Measurements from ENCODE around the gene RTP2. TPM values are rescaled to one million over a fixed set of nuclear protein-coding genes. Genes with fewer than 3 reads are reported as not detected.

The RTP2 gene
- total RNA-seq, 1 experiment from 2014 or later = not detected

DNA sequence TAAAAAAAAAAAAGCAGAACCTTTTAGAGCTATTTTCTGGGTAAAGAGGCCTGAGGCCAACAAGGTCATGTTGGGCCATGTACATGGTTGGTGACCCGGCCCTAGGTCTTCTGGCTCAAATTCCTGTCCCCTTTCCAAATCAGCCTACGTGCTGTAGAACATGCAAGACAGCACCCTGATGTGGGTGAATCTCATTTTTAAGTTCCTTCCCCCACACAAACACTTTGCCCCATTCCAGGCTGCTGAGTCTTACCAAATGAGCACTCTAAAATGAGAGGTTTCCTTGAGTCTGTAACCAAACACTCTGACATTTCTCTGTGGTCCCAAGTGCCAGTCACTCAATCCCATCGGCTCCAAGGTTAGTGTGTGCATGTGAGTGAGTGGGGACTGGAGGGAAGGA lies 33.5 kb upstream of the RTP2 start:
- TF ChIP-seq, protein P1, sequence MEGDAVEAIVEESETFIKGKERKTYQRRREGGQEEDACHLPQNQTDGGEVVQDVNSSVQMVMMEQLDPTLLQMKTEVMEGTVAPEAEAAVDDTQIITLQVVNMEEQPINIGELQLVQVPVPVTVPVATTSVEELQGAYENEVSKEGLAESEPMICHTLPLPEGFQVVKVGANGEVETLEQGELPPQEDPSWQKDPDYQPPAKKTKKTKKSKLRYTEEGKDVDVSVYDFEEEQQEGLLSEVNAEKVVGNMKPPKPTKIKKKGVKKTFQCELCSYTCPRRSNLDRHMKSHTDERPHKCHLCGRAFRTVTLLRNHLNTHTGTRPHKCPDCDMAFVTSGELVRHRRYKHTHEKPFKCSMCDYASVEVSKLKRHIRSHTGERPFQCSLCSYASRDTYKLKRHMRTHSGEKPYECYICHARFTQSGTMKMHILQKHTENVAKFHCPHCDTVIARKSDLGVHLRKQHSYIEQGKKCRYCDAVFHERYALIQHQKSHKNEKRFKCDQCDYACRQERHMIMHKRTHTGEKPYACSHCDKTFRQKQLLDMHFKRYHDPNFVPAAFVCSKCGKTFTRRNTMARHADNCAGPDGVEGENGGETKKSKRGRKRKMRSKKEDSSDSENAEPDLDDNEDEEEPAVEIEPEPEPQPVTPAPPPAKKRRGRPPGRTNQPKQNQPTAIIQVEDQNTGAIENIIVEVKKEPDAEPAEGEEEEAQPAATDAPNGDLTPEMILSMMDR (IDR thresholded peaks at IDR 0.05; ENCODE audit: unreplicated experiment) = no peak
- Mint-ChIP-seq H3K27ac (ENCODE audit: low read depth, unreplicated experiment) (no peak overlapping the region), H3K4me3 (ENCODE audit: unreplicated experiment) (no peak overlapping the region), H3K36me3 (ENCODE audit: insufficient read depth, unreplicated experiment) (peaks cover 86% of the 10 kb centered on the region), H3K9me3 (ENCODE audit: unreplicated experiment) (no peaks in the 10 kb centered on the region), H3K27me3 (ENCODE audit: insufficient read depth, unreplicated experiment) (no peaks in the 10 kb centered on the region), H3K4me1 (ENCODE audit: insufficient read depth, unreplicated experiment) (peaks cover 39% of the 10 kb centered on the region)
- ChIA-PET POLR2A (interaction anchor here (0.5 to 7.3 kb wide), 7 partner anchors 12 to 1216 kb away, joined by 3 to 234 read pairs (median 3); partner anchors contain the start of gene BCL6), CTCF (interaction anchor here (0.8 to 6.6 kb wide), 2 partner anchors 22 to 1218 kb away, joined by 3 to 240 read pairs; no protein-coding TSS in a partner anchor)
- BruUV-seq (replicated peaks) = no TSS peak
- intact Hi-C loops (cut with micrococcal nuclease) = no loop called here
- no peak for DNase-seq (ENCODE audit: unreplicated experiment)

DNA sequence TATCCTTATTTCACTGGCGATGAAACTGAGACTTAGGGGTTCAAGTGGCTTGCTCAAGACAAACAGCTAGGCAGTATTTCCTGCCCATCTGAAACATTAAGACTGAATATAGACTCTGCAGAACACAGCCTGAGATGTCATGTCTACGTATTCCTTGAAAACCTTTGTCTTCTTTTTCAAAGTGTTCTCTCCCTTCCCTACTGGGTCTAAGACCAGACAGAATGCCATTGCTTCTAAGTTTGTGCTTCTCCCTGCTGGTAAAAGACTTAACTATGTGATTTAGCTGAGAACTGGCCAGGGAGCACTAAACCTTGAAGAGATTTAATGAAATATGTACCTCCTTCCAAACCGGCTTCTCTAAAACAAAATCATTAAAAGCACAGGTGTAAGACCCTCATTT lies 33.0 kb upstream of the RTP2 start:
- CTCF ChIA-PET = interaction anchor here (0.8 to 6.6 kb wide), 2 partner anchors 21 to 1218 kb away, joined by 3 to 240 read pairs; no protein-coding TSS in a partner anchor
- intact Hi-C loops (cut with micrococcal nuclease) = no loop called here
- TF ChIP-seq, protein P1 (IDR thresholded peaks at IDR 0.05; ENCODE audit: unreplicated experiment) = no peak

DNA sequence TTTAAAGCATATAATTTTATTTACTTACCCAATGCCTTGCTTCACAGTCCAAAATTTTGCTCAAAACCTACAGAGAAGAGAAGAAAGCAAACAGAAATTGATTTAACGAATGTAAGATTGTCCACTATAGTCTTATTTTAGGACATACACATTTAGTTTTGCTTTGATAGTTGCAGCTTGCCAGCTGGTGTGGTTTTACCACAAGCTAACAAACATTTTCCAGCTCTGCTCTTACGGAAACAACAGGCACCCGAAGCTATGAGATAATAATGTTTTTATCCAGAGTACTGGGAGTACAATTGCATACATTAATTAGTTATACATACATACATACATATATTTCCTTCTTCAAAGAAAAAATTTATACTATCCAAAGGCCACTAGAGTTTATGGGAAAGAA lies 32.5 kb upstream of the RTP2 start:
- Mint-ChIP-seq H3K9me3 (ENCODE audit: unreplicated experiment) (no peaks in the 10 kb centered on the region), H3K27me3 (ENCODE audit: insufficient read depth, unreplicated experiment) (no peaks in the 10 kb centered on the region), H3K4me3 (ENCODE audit: unreplicated experiment) (no peak overlapping the region), H3K4me1 (ENCODE audit: insufficient read depth, unreplicated experiment) (peaks cover 39% of the 10 kb centered on the region), H3K27ac (ENCODE audit: low read depth, unreplicated experiment) (no peak overlapping the region), H3K36me3 (ENCODE audit: insufficient read depth, unreplicated experiment) (peaks cover 89% of the 10 kb centered on the region)
- no TSS peak for BruUV-seq (replicated peaks)
- no peak for DNase-seq (ENCODE audit: unreplicated experiment)
- TF ChIP-seq, protein P1 (IDR thresholded peaks at IDR 0.05; ENCODE audit: unreplicated experiment) = no peak
- intact Hi-C loops (cut with micrococcal nuclease) = no loop called here
- CTCF ChIA-PET = interaction anchor here (1.1 to 6.6 kb wide), 2 partner anchors 1219 to 1414 kb away, joined by 6 to 240 read pairs; no protein-coding TSS in a partner anchor
- POLR2A ChIA-PET = interaction anchor here (0.7 to 7.3 kb wide), 6 partner anchors 13 to 1219 kb away, joined by 3 to 42 read pairs (median 3); partner anchors contain the start of gene BCL6

More for the DNA sequence above, 33.0 kb upstream of the RTP2 start:
- POLR2A ChIA-PET = interaction anchor here (0.5 to 7.3 kb wide), 8 partner anchors 12 to 1218 kb away, joined by 3 to 234 read pairs (median 3); partner anchors contain the start of gene BCL6
- Mint-ChIP-seq H3K27me3 (ENCODE audit: insufficient read depth, unreplicated experiment) (no peaks in the 10 kb centered on the region), H3K4me3 (ENCODE audit: unreplicated experiment) (no peak overlapping the region), H3K4me1 (ENCODE audit: insufficient read depth, unreplicated experiment) (peaks cover 39% of the 10 kb centered on the region), H3K36me3 (ENCODE audit: insufficient read depth, unreplicated experiment) (peaks cover 89% of the 10 kb centered on the region), H3K9me3 (ENCODE audit: unreplicated experiment) (no peaks in the 10 kb centered on the region), H3K27ac (ENCODE audit: low read depth, unreplicated experiment) (no peak overlapping the region)
- no peak for DNase-seq (ENCODE audit: unreplicated experiment)
- no TSS peak for BruUV-seq (replicated peaks)

DNA sequence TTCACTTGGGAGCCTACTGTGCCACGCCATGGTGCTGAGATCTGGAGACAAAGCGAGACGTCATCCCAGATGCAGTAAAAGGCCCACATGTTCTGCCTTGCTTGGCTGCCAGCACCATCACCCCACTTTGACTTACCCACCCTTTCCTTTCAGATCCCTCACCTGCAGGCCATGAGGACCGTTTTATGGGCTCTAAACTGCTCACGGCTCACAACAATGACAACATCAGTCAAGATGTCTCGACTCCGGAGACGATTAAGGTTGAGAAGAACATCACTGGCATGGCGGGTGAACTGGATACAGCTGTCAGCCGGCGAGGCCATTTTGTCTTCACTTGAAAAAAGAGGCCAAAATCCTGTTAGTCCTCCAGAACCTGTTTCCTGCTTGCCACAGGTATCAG lies 31.0 kb upstream of the RTP2 start:
- no TSS peak for BruUV-seq (replicated peaks)
- ChIA-PET CTCF (interaction anchor here (0.6 to 0.9 kb wide), 2 partner anchors 54 to 1220 kb away, joined by 3 to 4 read pairs; no protein-coding TSS in a partner anchor), POLR2A (interaction anchor here (0.7 to 1.5 kb wide), 2 partner anchors 10 to 15 kb away, joined by 4 read pairs; no protein-coding TSS in a partner anchor)
- no peak for DNase-seq (ENCODE audit: unreplicated experiment)
- TF ChIP-seq, protein P1 (IDR thresholded peaks at IDR 0.05; ENCODE audit: unreplicated experiment) = no peak
- Mint-ChIP-seq H3K36me3 (ENCODE audit: insufficient read depth, unreplicated experiment) (peaks cover 89% of the 10 kb centered on the region), H3K4me3 (ENCODE audit: unreplicated experiment) (no peak overlapping the region), H3K27me3 (ENCODE audit: insufficient read depth, unreplicated experiment) (no peaks in the 10 kb centered on the region), H3K27ac (ENCODE audit: low read depth, unreplicated experiment) (no peak overlapping the region), H3K4me1 (ENCODE audit: insufficient read depth, unreplicated experiment) (peaks cover 24% of the 10 kb centered on the region), H3K9me3 (ENCODE audit: unreplicated experiment) (no peaks in the 10 kb centered on the region)
- intact Hi-C loops (cut with micrococcal nuclease) = no loop called here
